Umbilical cord (tissue), 2 donors: ENCODE measurements around the gene ATP8B3. TPM values are rescaled to one million over a fixed set of nuclear protein-coding genes. Genes with fewer than 3 reads are reported as not detected.
"Not testable (repeated sequence)": the region's sequence is repeated elsewhere in the genome, so short reads cannot be mapped to it uniquely, and the experiment has no call there.

Experiments
- DNase-seq: peaks from one replicate; pipeline ENCODE4 v3.0.0-alpha.2; 2015; ENCODE audit warnings: low spot score
- total RNA-seq: library from RNA; depleted of rRNA; stranded (reverse); fragments of >200 nt; gene quantifications from one replicate; pipeline ENCODE4 v1.2.3, GENCODE V29; 2014; ENCODE audit warnings: low replicate concordance; ENCODE audit not compliant: insufficient read depth

Gene ATP8B3
- total RNA-seq, 1 donor from 2014 or later: 1.9 TPM

- peak; percentile 52 for DNase-seq
Measured at GRCh38 chr19:1773184-1773583, 38.9 kb downstream of the ATP8B3 start.

- DNase-seq: no peak
Measured at GRCh38 chr19:1770866-1771576, 41.1 kb downstream of the ATP8B3 start.

DNA sequence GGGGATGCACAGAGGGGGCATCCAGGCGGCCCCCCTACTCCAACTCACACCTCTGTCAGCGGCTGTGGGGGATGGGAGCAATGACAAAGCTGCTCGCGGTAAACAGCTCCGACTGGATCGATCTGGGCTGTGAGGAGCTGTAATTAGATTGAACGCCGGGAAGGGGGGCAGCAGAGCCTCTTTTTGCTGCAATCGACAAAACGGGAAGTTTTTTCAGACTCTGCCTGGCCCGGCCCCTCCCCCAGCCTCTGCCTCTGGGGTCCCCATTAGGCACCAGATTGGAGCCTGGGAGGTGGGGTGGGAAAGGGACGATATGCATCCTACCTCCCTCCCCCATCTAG lies 42.5 kb downstream of the ATP8B3 start:
- DNase-seq: no peak

DNA sequence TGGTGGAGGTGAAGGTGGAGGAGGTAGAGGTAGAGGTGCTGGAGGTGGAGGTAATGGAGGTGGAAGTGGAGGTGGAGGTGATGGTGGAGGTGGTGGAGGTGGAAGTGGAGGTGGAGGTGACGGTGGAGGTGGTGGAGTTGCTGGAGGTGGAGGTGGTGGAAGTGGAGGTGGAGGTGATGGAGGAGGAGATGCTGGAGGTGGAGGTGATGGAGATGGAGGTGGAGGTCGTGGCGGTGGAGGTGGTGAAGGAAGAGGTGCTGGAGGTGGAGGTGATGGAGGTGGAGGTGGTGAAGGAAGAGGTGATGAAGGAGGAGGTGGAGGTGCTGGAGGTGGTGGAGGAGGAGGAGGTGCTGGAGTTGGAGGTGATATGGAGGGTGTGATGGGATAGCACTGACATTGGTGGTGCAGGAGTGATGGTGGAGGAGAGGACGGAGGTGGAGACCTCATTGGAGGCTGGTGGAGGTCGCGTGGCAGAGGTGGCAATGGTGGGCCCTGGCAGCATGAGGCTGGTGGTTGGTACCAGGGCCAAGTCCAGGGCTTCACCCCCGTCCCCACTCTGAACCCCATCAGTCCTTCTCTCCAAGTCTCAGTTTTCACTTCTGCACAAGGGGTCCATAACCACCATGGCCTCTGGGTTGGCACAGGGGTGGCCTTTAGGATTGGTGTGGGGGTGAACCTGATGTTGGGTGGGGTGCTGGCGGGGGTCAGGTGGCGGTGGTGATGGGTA lies 43.0 kb downstream of the ATP8B3 start:
- no peak for DNase-seq

DNA sequence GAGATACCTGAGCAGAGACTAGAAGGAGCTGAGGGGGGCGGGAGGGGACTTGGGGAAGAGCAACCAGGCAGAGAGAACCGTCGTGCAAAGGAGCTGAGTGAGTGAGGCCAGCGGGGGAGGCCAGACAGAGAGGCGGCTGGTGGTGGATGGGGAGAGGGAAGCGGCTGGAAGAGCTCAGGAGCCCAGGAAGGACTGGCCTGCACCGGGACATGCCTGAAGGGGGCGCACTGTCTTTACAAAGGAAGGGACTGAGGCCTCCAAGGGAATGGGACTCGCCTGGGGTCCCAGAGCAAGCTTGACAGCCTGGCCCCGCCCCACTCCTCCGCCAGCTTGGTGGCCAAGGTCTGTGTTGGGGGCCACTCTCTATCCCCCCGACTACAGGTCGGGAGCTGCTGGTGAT lies 43.8 kb downstream of the ATP8B3 start:
- no peak for DNase-seq

DNA sequence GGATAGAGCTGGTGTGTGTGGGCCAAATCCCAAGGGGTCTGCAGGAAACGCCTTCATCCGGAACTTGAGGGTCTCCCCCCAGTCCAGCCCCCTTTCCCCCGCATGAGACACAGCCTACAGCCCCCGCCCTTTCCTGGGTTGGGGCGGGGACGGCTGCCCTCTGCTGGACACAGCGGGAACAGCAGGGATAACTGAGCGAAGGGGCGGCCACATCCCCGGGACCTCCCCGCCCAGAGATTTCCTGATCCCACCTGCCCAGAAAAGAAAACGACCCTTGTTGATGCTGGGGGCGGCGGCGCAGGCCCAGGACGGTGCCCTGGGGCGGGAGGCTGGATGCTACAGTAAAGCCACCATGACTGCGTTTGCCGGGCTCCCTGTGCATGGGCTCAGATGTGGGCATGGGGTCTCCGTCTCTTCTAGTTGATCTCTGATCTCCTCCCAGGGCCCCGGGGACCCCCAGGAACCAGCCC lies 44.6 kb downstream of the ATP8B3 start:
- DNase-seq: peak; percentile 38

GRCh38 chr19:1766800-1767352 lies 45.2 kb downstream of the ATP8B3 start:
- DNase-seq: no peak

DNA sequence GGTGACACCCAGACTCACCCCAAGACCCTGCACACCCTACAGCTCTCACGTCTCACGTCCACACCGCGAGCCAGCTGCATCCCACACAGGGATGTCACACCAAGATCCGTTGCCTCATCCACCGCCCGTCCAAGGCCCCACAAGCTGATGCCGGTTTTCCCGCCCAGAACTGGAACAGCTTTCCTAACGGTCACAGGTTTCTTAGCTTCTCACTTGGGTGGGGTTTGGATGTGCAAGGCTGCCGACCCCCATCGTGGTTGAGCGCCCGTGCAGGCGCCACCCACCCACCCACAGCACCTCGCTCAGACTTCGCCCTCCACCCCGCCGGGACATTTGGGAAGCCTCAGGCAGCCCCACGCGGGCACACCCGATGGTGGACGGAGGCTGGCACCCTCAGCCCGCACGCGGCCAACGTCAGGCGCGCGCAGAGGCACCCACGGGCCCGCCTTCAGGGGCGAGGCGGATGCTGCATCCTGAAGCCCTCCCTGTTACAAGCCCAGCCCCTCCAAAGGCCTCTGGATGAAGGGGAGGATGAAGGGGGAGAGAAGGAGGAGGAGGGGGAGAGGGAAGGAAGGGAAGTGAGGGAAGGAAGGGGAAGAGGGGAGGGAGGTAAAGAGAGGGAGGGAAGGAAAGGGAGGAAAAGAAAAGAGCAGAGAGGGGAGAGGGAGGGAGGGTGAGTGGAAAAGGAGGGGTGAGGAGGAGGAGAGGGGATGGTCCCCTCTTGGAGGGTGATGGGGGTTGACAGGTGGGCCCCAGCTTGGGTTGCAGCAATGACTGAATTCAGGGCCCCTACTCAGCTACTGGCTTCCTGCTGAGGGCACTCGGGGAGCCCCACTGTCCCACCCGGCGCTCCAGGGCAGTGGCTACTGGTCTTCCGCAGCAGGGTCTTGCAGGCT lies 45.9 kb downstream of the ATP8B3 start:
- no peak for DNase-seq

DNA sequence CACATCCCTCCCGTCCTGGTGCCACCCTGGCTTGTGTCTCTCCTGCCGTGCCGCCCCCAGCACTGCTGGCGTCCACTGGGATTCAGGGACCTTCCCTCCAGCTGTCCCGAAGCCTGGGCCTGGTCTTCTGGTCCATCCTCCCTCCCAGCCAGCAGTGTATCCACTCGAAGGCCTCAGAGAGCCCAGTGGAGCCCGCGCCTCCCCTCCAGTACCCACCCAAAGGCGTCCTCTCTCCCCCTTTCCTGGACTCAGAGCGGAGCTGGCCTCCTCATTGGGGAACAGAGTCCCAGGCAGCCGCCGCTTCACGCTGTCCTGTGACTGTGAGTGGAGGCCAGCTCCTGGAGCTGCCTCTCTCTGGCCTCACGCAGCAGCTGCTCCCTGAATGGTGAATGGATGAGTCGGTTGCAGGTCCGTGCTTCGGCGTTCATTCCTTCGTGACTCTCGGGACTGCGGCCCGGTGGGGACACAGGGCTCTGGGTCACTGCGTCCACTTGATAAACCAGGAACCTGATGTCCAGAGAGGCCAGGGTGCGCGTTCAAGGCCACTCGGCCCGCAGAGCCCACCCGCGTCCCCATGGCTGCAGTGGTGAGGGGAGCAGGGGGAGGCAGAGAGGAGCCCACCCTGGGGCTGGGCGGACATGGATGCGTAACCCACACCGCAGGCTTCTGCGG lies 46.7 kb downstream of the ATP8B3 start:
- DNase-seq: no peak

- no peak for DNase-seq
Measured at GRCh38 chr19:1764729-1765128, 47.3 kb downstream of the ATP8B3 start.

DNA sequence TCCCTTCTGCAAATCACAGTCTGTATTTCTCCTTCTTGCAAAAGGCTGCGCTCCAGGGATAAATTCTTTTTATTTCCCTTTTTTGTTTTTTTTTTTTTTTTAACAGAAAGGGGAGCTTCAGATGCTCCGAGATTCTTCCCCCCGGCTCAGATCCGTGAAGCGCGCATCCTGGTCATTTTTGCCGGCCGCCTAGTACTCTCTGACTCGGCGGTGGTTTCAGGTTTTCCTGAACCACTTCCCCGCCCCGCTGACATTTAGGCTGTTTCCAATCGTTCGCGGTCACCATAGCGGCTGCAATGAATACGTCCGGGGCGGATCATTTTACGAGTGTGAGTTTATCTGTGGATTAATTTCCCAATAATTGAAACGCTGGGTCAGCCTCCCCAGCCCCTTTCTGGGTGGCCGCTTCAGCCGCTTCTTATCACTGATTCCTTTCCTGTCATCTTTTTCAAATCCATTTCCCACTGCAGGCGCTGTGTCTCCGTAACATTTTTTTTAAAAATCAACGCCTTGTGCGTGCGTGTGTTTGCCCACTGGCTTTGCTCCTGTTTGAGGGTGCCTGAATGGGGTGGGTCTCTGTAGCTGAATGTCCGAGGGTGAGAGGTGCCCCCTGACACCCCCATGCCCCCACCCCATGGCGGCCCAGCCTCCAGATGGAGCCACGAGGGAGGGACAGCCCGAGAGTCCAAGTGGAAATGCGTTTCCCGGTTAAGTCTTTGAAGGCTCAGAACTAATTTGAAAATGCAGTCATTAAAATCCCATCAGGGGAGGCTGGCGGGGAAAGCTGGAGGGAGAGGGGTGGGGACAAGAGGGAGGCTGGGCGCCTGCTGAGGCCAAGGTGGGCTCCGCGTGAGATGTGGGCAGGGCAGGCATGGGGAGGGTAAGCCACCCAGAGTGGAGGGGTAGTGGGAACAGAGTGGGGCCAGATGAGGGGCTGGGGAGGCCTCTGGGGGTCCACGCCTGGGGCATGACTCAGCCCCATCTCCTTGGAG lies 48.1 kb downstream of the ATP8B3 start:
- no peak for DNase-seq

- DNase-seq: no peak
Measured at GRCh38 chr19:1762243-1763117, 49.6 kb downstream of the ATP8B3 start.

DNA sequence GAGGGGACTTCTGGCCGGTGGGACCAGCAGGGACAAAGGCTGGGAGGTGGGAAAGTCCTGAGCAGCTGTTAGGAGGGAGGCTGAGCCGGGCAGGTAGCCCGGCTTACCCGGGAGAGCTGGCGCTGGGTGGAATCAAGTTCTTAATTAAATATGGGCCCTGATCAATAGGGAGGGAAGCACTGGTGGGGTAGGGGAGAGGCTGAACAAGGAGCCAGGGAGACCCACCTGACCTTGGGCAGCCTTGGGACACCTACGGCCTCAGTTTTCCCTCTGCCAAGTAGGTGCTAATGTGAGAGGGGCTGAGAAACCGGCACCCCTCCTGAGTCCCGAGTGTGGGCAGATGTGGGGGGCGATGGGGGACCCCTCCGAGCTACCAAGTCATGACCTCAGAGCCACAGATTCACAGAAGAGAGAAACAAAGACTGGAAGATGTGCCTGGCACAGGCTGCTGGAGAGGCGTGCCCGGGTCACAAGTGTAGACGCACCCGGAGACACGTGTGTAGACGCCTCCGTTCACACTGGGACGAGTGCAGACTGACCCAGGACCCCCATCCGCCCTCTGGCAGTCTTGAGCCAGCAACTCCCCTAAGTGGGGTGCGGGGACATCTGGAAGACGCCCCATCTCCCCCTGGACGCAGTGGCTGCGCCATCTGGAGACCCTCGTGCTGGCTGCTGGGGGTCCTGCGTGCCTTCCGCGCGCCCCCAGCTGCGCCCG lies 50.4 kb downstream of the ATP8B3 start:
- no peak for DNase-seq

DNA sequence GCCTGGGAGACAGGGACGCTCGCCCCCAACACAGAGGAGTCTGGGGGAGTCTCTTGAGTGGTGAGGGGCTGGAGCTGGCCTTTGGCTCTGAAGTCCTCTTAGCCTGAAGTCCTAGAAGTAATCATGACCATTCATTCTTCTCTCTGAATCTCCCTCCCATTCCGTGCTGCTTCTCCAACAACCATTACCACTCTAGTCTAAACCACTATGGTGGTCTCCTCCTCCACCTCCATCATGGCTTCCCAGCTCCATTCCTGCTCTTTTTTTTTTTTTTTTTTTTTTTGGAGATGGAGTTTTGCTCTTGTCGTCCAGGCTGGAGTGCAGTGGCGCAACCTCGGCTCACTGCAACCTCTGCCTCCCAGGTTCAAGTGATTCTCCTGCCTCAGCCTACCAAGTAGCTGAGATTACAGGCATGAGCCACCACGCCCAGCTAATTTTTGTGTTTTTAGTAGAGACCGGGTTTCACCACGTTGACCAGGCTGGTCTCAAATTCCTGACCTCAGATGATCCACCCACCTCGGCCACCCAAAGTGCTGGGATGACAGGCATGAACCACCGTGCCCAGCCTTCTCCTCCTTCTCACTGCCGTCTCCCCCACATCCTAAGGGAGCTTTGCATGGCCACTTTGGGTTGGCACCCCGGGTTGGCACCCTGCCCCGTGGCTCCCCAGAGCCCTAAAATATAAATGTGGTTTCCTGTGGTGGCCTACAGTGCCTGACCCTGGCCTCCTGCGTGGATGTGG lies 51.1 kb downstream of the ATP8B3 start:
- DNase-seq: not testable (repeated sequence)

- DNase-seq: no peak
Measured at GRCh38 chr19:1760020-1760419, 52.1 kb downstream of the ATP8B3 start.

- DNase-seq: no peak
Measured at GRCh38 chr19:1758959-1759903, 52.8 kb downstream of the ATP8B3 start.

DNA sequence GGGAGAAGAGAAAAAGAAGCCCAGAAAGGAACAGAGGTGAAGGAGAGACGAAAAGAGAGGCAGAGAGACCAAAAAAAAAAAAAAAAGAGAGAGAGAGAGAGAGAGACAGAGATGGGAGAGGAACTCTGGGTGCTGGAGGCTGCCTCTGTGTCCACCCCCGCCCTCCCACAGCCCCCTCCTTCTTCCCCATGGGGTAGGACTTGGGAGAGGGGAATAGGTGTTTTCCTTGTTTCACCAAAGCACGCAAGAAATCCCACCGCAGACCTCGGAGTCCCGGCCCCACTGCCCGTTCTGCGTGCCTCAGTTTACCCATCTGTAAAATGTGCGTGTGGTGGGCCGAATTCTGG lies 53.9 kb downstream of the ATP8B3 start:
- DNase-seq: no peak
